NK-92 treated with Interleukin-12 subunit alpha and Interleukin-12 subunit beta, amount 100 ng/mL, for 24 hours (cell line): ENCODE measurements around the gene NUP88.
"Not testable (repeated sequence)": the region's sequence is repeated elsewhere in the genome, so short reads cannot be mapped to it uniquely, and the experiment has no call there.

Source experiments
- DNase-seq: peaks from one replicate; lab custom pipeline; 2025; lab: John Stamatoyannopoulos, UW

Gene NUP88

DNA sequence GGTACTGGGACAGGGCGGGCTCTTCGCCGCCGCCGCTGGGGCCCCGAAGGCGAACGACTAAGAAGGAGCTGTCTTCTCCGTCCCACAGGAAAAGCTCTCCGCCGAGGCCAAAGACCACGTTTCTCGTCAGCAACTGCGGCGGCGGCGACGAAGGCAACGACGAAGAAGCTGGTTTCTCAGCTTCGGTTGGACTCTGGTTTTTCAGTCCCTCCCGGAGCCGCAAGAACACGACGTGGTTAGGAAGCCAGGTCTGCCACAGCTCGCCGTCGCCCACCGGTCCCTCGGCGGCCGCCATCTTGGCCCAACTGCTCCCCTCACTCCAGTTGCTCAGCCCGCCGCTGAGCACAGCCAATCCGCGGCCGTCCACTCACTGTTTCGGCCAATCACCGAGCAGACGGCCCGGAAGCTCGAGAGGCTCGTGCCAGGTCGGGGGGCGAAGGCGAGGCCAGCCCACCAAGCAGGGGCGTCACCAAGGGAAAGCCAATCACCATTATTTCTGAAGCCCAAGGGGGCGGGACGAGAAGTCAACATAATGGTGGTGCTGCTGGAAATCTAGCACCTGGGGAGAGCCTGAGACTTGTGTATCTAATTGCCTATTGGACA, at the start of gene NUP88:
Gene NUP88, minus strand, starts transcription at position 307 of the 603 bp plus-strand sequence. Its CDS starts 12 bp downstream, at position 295.
- peak; percentile 89 for DNase-seq

DNA sequence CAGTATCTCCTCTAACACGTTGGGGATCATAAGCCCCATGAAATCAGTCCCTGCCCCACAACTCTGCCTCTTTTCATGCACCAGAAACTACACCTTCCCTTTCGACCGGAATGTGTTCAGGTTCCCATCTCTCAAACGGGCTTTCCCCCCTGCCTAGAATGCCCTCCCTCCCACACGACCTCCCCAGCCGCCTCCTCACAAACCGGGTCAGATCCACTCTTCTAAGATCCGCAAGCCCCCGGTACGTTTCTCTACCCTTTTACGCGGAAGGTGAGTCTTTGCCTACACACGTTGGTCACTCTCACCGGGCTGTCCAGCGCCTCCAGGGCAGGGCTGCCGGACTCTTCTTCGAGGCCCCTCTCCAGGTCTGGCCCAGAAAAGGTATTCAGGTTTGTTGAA, 48.6 kb upstream of the NUP88 start:
- no peak for DNase-seq

DNA sequence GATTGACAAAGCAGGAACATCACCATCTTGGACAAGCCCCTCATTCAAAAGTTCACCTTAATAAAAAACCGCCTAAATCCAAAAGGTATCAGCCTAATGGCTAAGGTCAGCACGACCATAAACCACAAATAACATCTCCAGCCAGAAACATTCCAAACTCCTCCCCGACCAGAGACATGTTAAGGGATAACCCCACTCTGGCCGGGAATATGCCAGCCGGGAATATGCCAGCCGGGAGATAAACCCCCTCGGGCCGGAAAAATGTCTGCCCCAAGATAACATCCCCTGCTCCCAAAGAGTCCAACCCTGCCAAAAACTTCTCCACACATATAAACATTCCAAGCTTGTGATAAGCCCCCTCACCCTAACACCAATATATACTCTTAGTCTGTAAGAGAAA, 48.0 kb upstream of the NUP88 start:
- no peak for DNase-seq

DNA sequence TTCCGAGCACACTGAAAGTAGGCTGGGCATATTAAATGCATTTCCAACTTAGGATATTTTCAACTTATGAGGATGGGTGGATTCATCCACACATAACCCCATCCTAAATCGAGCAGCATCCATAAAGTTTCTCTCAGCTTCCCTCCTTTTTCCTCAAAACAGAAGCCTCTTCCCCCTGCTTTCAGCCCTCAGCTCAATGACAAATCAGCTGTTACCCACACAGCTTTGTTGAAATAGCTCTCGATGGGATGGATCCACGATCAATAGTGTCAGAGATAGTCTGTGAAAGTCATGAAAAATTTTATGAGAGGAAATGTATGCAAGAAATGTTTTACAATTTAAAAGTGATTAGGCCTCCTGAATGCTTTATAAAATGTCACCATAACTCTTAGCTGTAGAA, 46.8 kb upstream of the NUP88 start:
- DNase-seq: no peak

DNA sequence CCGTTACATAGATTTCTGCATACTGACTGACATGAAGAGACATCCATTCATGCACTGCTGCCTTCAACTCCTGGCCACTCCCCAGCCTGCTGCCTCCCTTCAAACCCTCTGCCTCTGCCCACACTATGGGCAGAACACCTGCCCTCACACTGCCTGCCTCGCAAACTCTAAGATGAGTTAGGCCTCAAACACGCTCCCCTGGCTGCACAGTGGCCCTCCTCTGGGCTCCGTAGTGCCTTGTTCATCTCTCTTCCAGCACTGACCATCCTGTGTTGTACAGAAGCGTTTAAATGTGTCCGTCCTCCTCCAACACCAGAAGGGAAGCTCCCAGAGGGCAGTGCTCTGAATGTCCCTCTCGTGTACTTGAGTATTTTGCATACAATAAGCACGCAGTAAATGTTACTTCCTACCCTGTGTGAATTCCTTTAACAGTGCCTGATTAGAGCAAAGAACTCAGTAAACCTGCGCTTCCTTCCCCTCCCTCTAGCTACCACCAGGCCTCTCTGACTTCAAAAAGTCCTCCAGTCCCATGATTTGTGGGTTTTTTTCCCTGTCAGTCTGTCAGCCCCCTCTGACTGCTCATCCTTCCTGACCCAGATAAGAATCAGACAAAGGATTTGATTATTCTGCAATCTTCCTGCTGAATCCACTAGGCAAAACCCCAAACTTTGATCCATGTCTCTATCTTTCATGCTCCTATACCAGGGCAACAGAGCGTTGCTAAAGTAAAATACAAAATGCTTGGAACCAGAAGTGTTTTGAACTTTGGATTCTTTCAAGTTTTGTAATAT, 45.5 kb upstream of the NUP88 start:
- DNase-seq: no peak

DNA sequence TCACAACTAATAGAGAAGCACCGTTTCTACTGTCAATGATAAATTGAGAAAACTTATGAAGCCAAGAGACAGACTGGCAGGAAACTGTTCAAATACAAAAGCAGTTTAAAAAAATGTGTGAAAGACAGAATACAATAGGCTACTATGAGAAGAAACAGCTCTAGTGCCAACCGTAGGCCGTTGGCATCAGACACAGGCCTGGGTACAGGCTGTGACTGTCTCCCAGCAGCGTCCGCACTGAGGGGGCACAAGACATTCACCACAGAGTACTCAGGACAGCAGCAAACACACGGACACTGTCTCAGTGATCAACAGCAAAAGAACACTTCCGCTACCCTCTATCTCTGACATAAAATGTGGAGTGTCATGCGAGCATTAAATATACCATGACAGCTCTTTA, 27.3 kb upstream of the NUP88 start:
- DNase-seq: no peak

DNA sequence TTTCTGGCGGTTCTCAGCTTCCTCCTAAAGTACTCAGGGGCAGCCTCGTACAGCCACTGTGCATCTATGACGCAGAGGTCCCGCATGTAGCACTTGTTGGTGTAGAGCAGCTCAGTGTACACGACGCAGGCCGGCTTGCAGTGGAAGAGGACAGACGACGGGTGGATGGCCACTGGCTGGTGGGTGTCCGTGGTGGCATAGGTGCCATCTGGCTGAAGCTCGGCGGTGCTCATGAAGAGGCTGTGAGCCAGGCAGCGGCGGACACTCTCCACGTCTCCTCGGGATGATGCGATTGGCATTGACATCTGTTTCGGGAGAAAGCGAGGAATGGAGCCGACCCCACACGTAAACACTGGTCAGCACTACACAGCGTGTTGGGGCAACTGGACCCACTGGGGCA, 24.7 kb upstream of the NUP88 start:
- no peak for DNase-seq

DNA sequence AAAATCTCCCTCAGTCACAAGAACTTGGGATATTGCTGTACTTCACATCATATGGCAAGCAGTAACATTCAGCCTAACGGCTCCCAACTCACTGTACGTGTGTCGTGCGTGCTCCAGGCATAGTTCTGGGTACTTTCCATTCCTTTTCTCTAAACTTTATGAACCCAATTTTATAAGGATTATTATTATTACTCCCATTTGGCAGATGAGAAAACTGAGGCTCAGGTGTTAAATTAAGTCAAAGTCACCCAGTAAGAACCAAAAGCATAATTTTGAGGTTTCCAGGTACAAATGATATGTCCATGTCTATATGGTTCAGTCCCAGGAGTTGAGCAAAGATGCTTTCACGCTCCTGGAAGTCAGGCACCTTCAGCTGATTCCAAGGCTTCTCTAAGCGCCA, 24.3 kb upstream of the NUP88 start:
- DNase-seq: no peak

DNA sequence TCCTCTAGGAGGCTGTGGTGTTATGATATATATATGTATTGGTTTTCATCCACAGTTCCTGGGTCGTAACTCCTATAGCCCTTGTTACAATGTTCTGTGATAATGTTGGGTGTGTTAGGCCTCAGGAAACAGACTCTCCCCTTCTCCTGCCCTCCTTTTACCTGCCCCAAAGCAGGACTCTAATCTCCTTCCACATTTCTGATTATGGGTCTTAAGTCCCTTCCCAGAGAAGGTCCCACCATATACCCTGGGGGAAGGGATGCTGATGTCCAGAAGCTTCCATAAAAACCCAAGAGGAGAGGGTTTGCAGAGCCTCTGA, 19.9 kb upstream of the NUP88 start:
- DNase-seq: no peak

DNA sequence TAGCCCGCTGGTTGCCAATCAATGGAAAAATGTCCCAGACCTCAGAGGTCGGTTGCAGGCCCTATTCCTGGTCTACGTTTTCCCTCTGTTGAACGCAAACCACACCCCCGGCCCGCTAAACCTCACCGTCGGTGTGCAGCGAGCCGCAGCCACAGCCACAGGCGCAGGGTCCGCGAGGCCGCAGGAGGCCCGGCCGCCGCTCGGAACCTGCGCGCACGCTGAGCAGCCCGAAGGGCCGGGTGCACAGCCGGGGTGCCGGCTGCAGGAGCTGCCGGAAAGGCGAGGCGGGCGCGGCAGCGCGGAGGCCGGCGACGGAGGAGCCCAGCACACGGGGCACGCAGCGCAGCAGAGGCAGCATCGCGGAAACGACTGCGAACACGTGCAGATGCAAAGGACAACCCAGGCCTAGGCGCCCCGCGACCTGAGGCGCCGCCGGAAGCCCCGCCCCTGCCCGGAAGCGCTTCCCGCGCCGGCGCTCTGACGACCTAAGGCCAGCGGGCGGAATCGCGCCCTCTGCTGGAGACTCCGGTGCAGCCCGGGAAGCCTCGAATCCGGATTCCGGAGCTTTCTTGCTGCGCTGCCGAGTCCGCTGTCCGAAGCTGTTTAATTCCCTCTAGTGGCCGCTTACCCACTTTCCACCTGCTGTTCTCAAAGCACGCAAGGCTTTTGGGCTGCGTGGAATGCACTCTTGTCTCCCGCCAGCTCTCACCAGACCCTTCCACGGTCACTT, 19.4 kb upstream of the NUP88 start, which contains the start of gene C1QBP:
Gene C1QBP, minus strand, starts transcription at position 440 of the 730 bp plus-strand sequence. Its CDS starts 82 bp downstream, at position 358.
- DNase-seq: peak; percentile 63

DNA sequence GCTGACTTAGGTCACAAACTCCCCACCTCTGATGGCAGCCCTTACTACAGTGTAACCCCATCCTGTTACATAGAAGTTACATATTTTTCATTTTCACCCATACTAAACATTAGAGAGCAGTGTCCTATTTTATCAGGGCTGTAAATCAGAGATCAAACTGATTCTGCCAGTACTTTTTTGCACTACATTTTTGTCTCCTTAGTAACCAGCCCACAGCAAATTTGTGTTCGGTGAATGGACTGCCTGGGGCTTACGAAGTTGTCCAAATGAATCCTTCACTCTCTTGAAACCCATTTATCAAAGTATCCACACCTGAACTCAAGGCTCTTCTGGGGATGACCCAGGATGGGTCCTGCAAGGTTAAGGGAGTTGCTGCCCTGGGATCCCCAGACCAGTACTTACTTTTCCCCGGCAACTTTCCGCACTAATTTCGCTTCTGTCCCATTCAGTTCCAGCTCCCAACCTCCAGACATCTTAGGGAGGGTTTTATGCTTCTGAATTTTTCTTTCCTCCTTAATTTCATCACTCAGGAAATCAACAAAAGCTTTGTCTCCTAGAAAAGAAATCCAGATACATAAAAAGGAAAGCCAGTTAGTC, 18.4 kb upstream of the NUP88 start:
- no peak for DNase-seq

DNA sequence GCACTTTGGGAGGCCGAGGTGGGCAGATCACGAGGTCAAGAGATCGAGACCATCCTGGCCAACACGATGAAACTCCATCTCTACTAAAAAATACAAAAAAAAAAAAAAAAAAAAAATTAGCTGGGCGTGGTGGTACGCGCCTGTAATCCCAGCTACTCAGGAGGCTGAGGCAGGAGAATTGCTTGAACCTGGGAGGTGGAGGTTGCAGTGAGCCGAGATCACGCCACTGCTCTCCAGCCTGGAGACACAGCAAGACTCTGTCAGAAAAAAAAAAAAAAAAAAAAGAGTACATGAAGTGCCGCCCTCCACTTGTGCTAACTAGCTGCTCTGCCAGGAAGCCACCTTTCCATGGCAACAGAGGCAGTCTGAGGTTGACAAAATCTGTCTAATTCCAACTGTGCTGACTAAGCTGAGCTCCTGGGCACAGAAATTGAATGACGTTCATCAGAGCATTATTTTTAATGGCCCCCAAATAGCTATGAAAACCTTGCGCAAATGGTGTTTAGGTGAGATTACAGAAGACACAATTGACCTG, 16.4 kb upstream of the NUP88 start:
- not testable (repeated sequence) for DNase-seq

DNA sequence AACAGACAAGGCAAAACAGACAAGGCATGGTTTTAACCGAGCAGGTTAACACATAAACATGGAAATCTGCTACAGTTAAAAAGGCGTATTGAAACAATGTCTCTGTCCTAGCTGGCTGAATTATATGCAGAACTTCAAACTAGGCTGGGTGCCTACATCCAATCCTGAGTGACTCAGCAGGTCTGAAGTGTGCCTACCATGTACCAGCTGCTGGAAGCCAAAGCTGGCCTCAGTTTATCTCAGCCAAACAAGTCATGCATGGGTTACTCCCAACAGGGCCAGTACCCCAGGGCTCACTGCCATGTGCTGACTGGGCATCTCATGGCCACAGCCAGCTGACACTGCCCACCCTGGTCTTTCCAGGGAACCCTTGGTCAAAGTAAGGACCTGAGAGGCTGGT, 15.5 kb upstream of the NUP88 start:
- DNase-seq: no peak

DNA sequence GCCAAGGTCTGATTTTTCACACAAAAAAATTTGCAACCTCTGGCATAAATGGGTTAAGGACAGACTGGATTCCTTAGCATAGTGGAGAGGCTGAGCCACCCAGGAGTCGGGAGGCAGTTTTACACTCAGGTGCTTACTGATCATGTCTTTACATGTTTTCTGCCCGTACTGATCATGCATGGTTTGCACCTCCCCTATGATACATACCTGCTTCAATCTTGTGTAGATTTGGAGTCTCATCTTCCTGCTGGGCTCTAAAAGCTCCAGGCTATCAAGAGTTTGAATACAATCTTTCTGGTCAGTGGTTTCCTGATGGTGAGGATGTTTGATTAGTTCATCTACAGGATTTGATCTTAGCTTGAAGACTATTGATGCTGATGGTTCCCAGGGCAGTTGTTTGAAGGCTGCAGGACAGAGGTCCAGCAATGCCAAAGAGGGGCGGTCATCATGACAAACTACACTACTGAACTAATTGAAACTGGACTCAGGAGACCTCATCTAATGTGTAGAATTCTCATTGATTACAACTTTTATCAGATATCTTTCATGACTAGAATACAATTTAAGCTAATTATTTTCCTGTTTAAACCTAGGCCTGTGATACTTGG, 12.6 kb upstream of the NUP88 start:
- DNase-seq: no peak

DNA sequence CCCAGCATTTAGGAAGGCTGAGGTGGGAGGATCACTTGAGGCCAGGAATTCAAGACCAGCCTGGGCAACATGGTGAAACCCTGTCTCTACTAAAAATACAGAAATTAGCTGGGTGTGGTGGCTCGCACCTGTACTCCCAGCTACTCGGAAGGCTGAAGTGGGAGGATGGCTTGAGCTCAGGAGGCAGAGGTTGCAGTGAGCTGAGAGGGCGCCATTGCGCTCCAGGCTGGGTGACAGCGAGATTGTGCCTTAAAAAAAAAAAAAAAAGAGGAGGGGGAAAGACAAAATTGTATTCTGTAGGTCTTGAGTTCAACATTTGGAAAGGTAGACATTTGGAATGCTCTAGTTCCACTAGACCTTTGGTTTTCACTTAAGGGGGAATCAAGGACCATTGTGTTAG, 11.8 kb upstream of the NUP88 start:
- DNase-seq: not testable (repeated sequence)

DNA sequence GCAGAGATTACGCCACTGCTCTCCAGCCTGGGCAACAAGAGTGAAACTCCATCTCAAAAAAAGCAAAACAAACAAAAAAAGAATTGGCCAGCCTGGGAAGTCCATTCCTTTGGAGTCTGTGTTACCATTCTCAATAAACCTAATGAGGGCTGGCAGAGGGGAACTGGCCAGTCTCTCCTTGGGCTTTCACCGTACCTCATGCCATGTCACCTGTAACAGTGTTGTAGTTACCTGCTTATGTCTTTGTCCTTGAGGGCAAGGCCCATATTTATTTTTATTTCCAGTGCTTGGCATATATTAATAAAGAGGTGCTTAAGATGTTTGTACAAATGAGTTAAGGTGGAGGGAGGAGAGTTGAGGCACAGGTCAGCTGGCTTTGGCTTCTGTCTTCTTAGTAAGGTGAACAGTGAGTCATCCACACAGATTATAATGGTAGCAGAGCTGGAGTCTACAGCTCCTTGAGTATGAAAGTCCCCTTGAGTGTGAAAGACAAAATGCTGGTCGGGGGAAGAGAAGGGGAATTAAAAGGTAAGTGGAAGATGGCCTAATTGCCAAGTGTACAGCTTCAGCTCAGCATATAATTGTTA, 11.0 kb upstream of the NUP88 start:
- DNase-seq: no peak

DNA sequence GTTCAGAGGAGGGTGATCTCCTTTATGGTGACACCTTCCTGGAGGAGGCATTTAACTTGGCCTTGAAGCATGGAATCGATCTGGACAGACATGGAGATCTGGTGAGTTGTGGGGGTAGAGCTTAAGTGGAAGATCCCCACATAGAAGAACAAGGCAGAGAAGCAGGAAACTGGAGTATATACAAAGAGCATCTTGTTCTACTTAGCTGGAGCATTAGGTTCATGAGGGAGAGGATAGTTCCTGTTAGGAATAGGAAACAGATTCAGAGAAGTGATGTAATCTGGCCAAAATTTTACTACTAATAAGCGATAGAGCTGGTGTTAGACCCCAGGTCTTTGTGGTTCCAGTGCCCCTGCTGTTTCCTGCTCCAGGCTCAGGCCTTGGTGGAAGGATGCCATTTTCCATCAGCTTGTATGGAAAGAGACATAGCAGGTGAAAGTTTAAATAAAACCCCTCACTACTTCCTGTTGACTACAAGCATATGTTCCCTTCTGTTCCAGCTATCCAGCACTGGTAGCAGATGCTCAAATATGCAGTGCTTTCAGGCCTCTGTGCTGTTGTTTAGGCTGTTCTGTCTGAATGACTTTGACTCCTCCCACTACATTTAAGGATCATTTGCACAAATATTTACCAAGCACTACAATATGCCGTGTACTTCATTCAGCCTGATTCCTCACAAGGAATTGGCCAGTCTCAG, 9.9 kb upstream of the NUP88 start:
- DNase-seq: no peak

DNA sequence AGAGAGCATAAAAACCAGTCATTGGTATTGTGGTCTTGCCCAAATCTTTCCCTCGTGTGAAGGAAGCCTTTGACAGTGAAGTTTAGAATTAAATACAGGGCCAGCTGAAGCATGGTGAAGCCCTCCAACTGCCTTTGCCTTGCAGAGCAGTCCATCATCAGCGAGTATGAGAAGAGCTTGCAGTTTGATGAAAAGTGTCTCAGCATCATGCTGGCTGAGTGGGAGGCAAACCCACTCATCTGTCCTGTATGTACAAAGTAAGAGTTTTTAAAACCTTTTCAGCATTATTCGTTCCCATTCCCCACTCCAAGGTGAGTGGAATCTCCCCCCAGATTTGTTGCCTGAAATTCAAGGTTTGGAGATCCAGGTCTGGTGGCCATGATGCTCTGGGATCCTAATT, 6.4 kb upstream of the NUP88 start:
- no peak for DNase-seq

DNA sequence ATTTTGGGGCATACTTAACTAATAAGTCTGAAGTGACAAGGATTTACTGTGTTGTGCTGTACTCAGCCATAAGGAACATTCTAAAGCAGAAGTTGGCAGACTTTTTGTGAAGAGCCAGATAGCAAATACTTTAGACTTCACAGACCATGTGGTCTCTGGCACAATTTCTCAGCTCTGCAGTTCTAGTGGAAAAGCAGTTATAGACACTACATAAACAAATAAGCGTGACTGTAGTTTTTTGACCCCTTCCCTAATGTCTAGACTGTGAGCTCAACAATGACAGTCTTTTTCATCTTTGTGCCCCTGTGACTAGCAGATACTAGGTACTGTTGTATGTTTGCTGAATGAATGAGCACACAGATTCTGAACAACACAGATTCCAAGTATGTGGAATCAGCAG, 5.4 kb upstream of the NUP88 start:
- no peak for DNase-seq

DNA sequence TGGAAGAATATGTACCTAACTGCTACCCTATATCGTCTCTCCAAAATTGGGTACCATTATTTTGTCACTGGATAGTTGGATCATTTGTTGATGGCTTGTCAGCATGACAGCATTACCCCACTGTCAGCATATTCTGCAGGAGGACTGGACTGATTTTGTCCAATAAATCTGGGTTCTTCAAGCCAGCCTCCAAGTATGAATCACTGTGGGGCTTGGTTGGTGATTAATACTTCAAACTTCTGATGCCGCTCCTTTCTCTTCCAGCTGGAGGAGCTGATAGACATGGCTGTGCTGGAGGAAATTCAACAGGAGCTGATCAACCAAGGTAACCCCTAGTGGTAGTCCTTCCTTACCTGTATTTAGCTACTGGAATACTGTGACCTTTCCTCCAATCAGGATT, 3.0 kb upstream of the NUP88 start:
- DNase-seq: no peak
